B cell (primary cell): ENCODE results near the gene LYRM9. TPM values are rescaled to one million over a fixed set of nuclear protein-coding genes. Genes with fewer than 3 reads are reported as not detected.

Source experiments
- ATAC-seq: fragments of 200-7000 bp; cut with Tn5 transposase; one replicate; pipeline ENCODE4 v1.10.0; 2021; ENCODE audit warnings: low read depth, mild to moderate bottlenecking, moderate number of reproducible peaks, moderate library complexity
- CTCF ChIA-PET: fragments of 350-600 bp; sonication (Branson Sonifier 250); formaldehyde crosslinking; loops from one replicate; lab custom pipeline; 2021; ENCODE audit warnings: antibody characterized with exemption, inconsistent platforms; lab: Charles Lee
- POLR2A ChIA-PET: fragments of 350-600 bp; sonication (Branson Sonifier 250); formaldehyde crosslinking; loops from one replicate; lab custom pipeline; 2021; ENCODE audit warnings: antibody characterized with exemption; lab: Charles Lee
- DNase-seq: peaks from one replicate; pipeline ENCODE4 v3.0.0; 2013
- H2AFZ ChIP-seq: 2 replicates; pipeline ENCODE4 v1.6.1; 2012; ENCODE audit warnings: mild to moderate bottlenecking, low read depth, low read length; ENCODE audit not compliant: insufficient read depth, poor library complexity, severe bottlenecking
- H3K27ac ChIP-seq, 2 donors: 1 replicate in 1 of 2; 2 replicates in 1 of 2; pipeline ENCODE4 v1.5.1; 2012 to 2013; ENCODE audit warnings: low read length in 2 of 2, mild to moderate bottlenecking in 2 of 2, moderate library complexity in 1 of 2
- H3K27me3 ChIP-seq, 4 experiments: fragments of 200-600 bp in 1 of 4; sonication (generic) in 1 of 4; replicated peaks in 1 of 4; 1 replicate in 2 of 4; 2 replicates in 2 of 4; pipeline versions ENCODE4 v1.6.1 to v1.7.0; 2013 to 2016; ENCODE audit warnings: low read length in 3 of 4, mild to moderate bottlenecking in 2 of 4, mixed read lengths in 1 of 4, moderate library complexity in 1 of 4; ENCODE audit not compliant: insufficient read depth in 4 of 4, control insufficient read depth in 3 of 4; ENCODE audit errors: control extremely low read depth in 1 of 4
- H3K36me3 ChIP-seq, 2 experiments: replicated peaks in 1 of 2; 1 replicate in 1 of 2; 2 replicates in 1 of 2; pipeline versions ENCODE4 v1.6.1 to v1.7.1; 2013; ENCODE audit warnings: low read length in 1 of 2; ENCODE audit not compliant: insufficient read depth in 2 of 2, control insufficient read depth in 1 of 2; ENCODE audit errors: control extremely low read depth in 1 of 2, extremely low read depth in 1 of 2
- H3K4me1 ChIP-seq, 2 donors: fragments of 200-600 bp in 1 of 2; sonication (generic) in 1 of 2; 1 replicate in 1 of 2; 2 replicates in 1 of 2; pipeline versions ENCODE4 v1.5.1 to v1.6.1; 2013 to 2017; ENCODE audit warnings: low read length in 2 of 2; ENCODE audit not compliant: control insufficient read depth in 2 of 2, insufficient read depth in 2 of 2
- H3K4me2 ChIP-seq: replicated peaks from 2 replicates; pipeline ENCODE3; 2012; ENCODE audit warnings: mild to moderate bottlenecking, low read depth, low read length; ENCODE audit not compliant: poor library complexity, severe bottlenecking
- H3K4me3 ChIP-seq, 5 experiments: fragments of 200-600 bp in 1 of 5; sonication (generic) in 1 of 5; 1 replicate in 3 of 5; 2 replicates in 2 of 5; pipeline versions ENCODE4 v1.5.1 to v1.7.0; 2011 to 2016; ENCODE audit warnings: low read length in 4 of 5, mild to moderate bottlenecking in 4 of 5, low read depth in 2 of 5, control low read depth in 1 of 5, moderate library complexity in 1 of 5; ENCODE audit not compliant: insufficient read depth in 1 of 5; ENCODE audit errors: control extremely low read depth in 1 of 5, extremely low read depth in 1 of 5
- H3K79me2 ChIP-seq: fragments of 200-600 bp; sonication (generic); one replicate; pipeline ENCODE4 v1.6.0; 2016; ENCODE audit warnings: low read length; ENCODE audit not compliant: control insufficient read depth, insufficient read depth
- H3K9ac ChIP-seq: fragments of 200-600 bp; sonication (generic); 2 replicates; pipeline ENCODE4 v1.6.1; 2017; ENCODE audit warnings: mild to moderate bottlenecking, low read length, moderate library complexity
- H3K9me3 ChIP-seq, 3 donors: one replicate each; pipeline versions ENCODE4 v1.6.1 to v1.7.1; 2013; ENCODE audit warnings: low read length in 2 of 3; ENCODE audit not compliant: control insufficient read depth in 2 of 3, insufficient read depth in 1 of 3; ENCODE audit errors: control extremely low read depth in 1 of 3
- H4K20me1 ChIP-seq: 2 replicates; pipeline ENCODE4 v1.6.0; 2012; ENCODE audit warnings: mild to moderate bottlenecking, low read length; ENCODE audit not compliant: insufficient read depth, control insufficient read depth, poor library complexity, severe bottlenecking
- H3K27ac Mint-ChIP-seq: one replicate; pipeline ENCODE4 v1.8.0; 2021; ENCODE audit warnings: mixed read lengths
- H3K27me3 Mint-ChIP-seq: one replicate; pipeline ENCODE4 v1.8.0; 2021; ENCODE audit warnings: mixed read lengths
- H3K4me1 Mint-ChIP-seq: one replicate; pipeline ENCODE4 v1.8.0; 2021; ENCODE audit warnings: mixed read lengths
- H3K4me3 Mint-ChIP-seq: one replicate; pipeline ENCODE4 v1.8.0; 2021; ENCODE audit warnings: mixed read lengths
- H3K9me3 Mint-ChIP-seq: one replicate; pipeline ENCODE4 v1.8.0; 2022; ENCODE audit warnings: mixed read lengths; ENCODE audit not compliant: insufficient read depth
- EZH2 ChIP-seq: IDR thresholded peaks from 2 replicates; pipeline ENCODE4 v1.6.1; 2012; ENCODE audit warnings: borderline replicate concordance, low read depth, mild to moderate bottlenecking, moderate library complexity, low read length; ENCODE audit not compliant: insufficient read depth, poor library complexity, severe bottlenecking
- WGBS: methylation state at CpG from one replicate; pipeline ENCODE4 v1.1.5; 2013; ENCODE audit warnings: missing lambda C conversion rate; ENCODE audit not compliant: insufficient coverage; 5-methylcytosine and 5-hydroxymethylcytosine counted together
- intact Hi-C: fragments of 100-400 bp; cut with micrococcal nuclease; formaldehyde crosslinking; loops from one replicate; pipeline ENCODE4 v1.10.0; 2022
- polyA plus RNA-seq: library from polyadenylated mRNA; depleted of rRNA; stranded (reverse); fragments of >200 nt; gene quantifications from 2 replicates; pipeline ENCODE4 v1.2.3, GENCODE V29; 2012
- total RNA-seq, 2 donors: library from RNA; stranded (reverse); fragments of 120-200 nt in 1 of 2; gene quantifications; 1 replicate in 1 of 2; 2 replicates in 1 of 2; pipeline versions ENCODE4 v1.2.3 to v1.2.4, GENCODE V29; 2013 to 2022
- TF ChIP-seq, protein P1 (sequence below): fragments of 200-600 bp; IDR thresholded peaks from one replicate; pipeline ENCODE4 v1.8.0; 2022; ENCODE audit warnings: antibody characterized with exemption, mild to moderate bottlenecking

LYRM9 gene
- total and polyA plus RNA-seq, 2 donors (not counting 1 experiment from before 2014, with no cell fraction given): 12.1 to 14.2 TPM

DNA sequence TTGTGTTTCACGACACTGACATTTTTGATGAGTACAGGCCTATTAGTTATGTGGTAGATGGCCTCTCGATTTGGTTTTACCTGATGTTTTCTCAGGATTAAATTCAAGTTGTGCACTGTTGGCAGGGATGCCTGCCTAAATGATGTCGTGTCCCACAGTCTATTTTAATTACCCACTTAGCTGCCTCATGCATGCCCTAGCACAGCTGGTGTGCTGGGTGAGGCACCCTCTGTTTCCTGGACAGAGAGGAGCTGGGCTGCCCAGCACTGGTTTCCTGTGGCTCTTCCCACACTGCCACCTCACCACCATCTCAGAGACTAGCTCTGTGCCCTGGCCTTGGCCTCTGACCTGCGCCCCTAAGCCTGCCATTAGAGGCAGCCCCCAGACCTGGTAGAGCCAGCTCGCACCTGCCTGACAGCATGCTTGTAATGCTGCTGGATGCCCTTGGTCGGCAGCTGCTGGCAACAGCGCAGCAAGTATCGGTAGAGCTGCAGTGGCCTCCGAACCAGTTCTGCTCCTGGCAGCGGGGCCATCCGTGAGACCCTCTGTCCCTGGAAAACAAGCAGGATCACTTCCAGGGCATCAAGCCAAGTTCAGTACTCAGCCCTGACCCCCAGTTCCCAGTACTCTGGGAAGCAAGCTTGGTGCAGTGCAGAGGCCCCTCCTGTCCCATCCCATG is 10.9 kb downstream of the LYRM9 start:
- Histone ChIP-seq H3K9ac (no peak overlapping the region), H3K27ac (no peak overlapping the region), H3K9me3 (no peaks in the 10 kb centered on the region), H3K79me2 (no peaks in the 10 kb centered on the region), H4K20me1 (no peaks in the 10 kb centered on the region), H3K36me3 (peaks cover 0 to 6% of the 10 kb centered on the region in 2 experiments), H3K27me3 (no peaks in the 10 kb centered on the region), H2AFZ (no peak overlapping the region), H3K4me3 (no peak overlapping the region), H3K4me2 (no peak overlapping the region), H3K4me1 (no peaks in the 10 kb centered on the region)
- intact Hi-C loops: no loop called here
- no peak for ATAC-seq
- H3K4me3 Mint-ChIP-seq: no peak overlapping the region
- POLR2A ChIA-PET: no interaction called here
- TF ChIP-seq, protein P1, sequence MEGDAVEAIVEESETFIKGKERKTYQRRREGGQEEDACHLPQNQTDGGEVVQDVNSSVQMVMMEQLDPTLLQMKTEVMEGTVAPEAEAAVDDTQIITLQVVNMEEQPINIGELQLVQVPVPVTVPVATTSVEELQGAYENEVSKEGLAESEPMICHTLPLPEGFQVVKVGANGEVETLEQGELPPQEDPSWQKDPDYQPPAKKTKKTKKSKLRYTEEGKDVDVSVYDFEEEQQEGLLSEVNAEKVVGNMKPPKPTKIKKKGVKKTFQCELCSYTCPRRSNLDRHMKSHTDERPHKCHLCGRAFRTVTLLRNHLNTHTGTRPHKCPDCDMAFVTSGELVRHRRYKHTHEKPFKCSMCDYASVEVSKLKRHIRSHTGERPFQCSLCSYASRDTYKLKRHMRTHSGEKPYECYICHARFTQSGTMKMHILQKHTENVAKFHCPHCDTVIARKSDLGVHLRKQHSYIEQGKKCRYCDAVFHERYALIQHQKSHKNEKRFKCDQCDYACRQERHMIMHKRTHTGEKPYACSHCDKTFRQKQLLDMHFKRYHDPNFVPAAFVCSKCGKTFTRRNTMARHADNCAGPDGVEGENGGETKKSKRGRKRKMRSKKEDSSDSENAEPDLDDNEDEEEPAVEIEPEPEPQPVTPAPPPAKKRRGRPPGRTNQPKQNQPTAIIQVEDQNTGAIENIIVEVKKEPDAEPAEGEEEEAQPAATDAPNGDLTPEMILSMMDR: no peak
- TF ChIP-seq EZH2: no peak
- no peaks in the 10 kb centered on the region for H3K9me3 Mint-ChIP-seq
- H3K4me1 Mint-ChIP-seq: no peaks in the 10 kb centered on the region
- 91% methylated on average over 10 of the region's 11 CpGs for WGBS
- CTCF ChIA-PET: interaction anchor here (0.8 to 10.1 kb wide), 6 partner anchors 8 to 123 kb away, joined by 3 to 252 read pairs (median 48); partner anchors contain the start of gene LYRM9
- H3K27ac Mint-ChIP-seq: no peak overlapping the region
- no peak for DNase-seq
- no peaks in the 10 kb centered on the region for H3K27me3 Mint-ChIP-seq

- Mint-ChIP-seq H3K27me3 (no peaks in the 10 kb centered on the region), H3K4me3 (no peak overlapping the region), H3K9me3 (no peaks in the 10 kb centered on the region), H3K27ac (no peak overlapping the region), H3K4me1 (no peaks in the 10 kb centered on the region)
- Histone ChIP-seq H3K9ac (no peak overlapping the region), H3K4me1 (no peaks in the 10 kb centered on the region), H3K4me3 (no peak overlapping the region), H3K9me3 (no peaks in the 10 kb centered on the region), H3K79me2 (no peaks in the 10 kb centered on the region), H3K27ac (no peak overlapping the region), H3K27me3 (no peaks in the 10 kb centered on the region), H3K4me2 (no peak overlapping the region), H2AFZ (no peak overlapping the region), H3K36me3 (peaks cover 0 to 10% of the 10 kb centered on the region in 2 experiments), H4K20me1 (no peaks in the 10 kb centered on the region)
- ATAC-seq (peak; percentile 74), DNase-seq (peak; percentile 71)
- intact Hi-C loops: loop anchor here (1.0 kb wide), 1 partner anchor 75 kb away; no protein-coding TSS in a partner anchor
- ChIA-PET CTCF (interaction anchor here (0.6 to 10.1 kb wide), 24 partner anchors 9 to 372 kb away, joined by 3 to 252 read pairs (median 4); partner anchors contain the start of gene LYRM9), POLR2A (interaction anchor here (0.8 kb wide), 1 partner anchor 74 kb away, joined by 4 read pairs; no protein-coding TSS in a partner anchor)
- WGBS: 32% methylated on average over 2 of the region's 3 CpGs
- TF ChIP-seq, protein P1: peak; percentile 77
- no peak for TF ChIP-seq EZH2
Observed at GRCh38 chr17:27879987-27880608, 13.1 kb downstream of the LYRM9 start.
